ENCODE data around the gene RORC. TPM values are rescaled to one million over a fixed set of nuclear protein-coding genes. Genes with fewer than 3 reads are reported as not detected.

The RORC gene
- total RNA-seq, 2 donors from 2014 or later, result 9.1 to 10.3 TPM

GRCh38 chr1:151825204-151825603 is 6.4 kb downstream of the RORC start:
- Histone ChIP-seq H3K9me3 (no peaks in the 10 kb centered on the region), H3K4me3 (no peak overlapping the region), H3K27me3 (no peaks in the 10 kb centered on the region), H3K36me3 (no peaks in the 10 kb centered on the region), H3K27ac (no peak overlapping the region), H3K4me1 (peaks cover 0 to 23% of the 10 kb centered on the region in 2 donors)
- TF ChIP-seq CTCF (IDR thresholded peaks at IDR 0.05), result no peak
- no peak for DNase-seq (ENCODE audit: low spot score)

- H3K4me1 ChIP-seq, result peaks cover 0 to 3% of the 10 kb centered on the region in 2 donors
- no peak for DNase-seq (ENCODE audit: low spot score)
- no peak overlapping the region for H3K27ac ChIP-seq
- H3K4me3 ChIP-seq, result no peak overlapping the region
- no peaks in the 10 kb centered on the region for H3K36me3 ChIP-seq
- no peaks in the 10 kb centered on the region for H3K27me3 ChIP-seq
- no peak for TF ChIP-seq CTCF (IDR thresholded peaks at IDR 0.05)
- no peaks in the 10 kb centered on the region for H3K9me3 ChIP-seq
These were observed 8.4 kb downstream of the RORC start for GRCh38 chr1:151823175-151823574.

- H3K27me3 ChIP-seq, result no peaks in the 10 kb centered on the region
- H3K9me3 ChIP-seq, result no peaks in the 10 kb centered on the region
- no peaks in the 10 kb centered on the region for H3K4me1 ChIP-seq
- no peaks in the 10 kb centered on the region for H3K36me3 ChIP-seq
- H3K4me3 ChIP-seq, result no peak overlapping the region
- no peak overlapping the region for H3K27ac ChIP-seq
- DNase-seq (ENCODE audit: low spot score), result no peak
- no peak for TF ChIP-seq CTCF (IDR thresholded peaks at IDR 0.05)
These were observed 9.2 kb downstream of the RORC start for GRCh38 chr1:151822404-151822803.

GRCh38 chr1:151820940-151821339 is 10.7 kb downstream of the RORC start:
- H3K36me3 ChIP-seq, result no peaks in the 10 kb centered on the region
- DNase-seq (ENCODE audit: low spot score), result no peak
- H3K4me1 ChIP-seq, result no peaks in the 10 kb centered on the region
- H3K9me3 ChIP-seq, result no peaks in the 10 kb centered on the region
- no peaks in the 10 kb centered on the region for H3K27me3 ChIP-seq
- no peak overlapping the region for H3K4me3 ChIP-seq
- TF ChIP-seq CTCF (IDR thresholded peaks at IDR 0.05), result no peak
- no peak overlapping the region for H3K27ac ChIP-seq

GRCh38 chr1:151819976-151820623 is 11.5 kb downstream of the RORC start:
- H3K4me1 ChIP-seq, result no peaks in the 10 kb centered on the region
- DNase-seq (ENCODE audit: low spot score), result no peak
- no peaks in the 10 kb centered on the region for H3K27me3 ChIP-seq
- H3K4me3 ChIP-seq, result no peak overlapping the region
- no peaks in the 10 kb centered on the region for H3K9me3 ChIP-seq
- TF ChIP-seq CTCF (IDR thresholded peaks at IDR 0.05), result no peak
- H3K27ac ChIP-seq, result no peak overlapping the region
- no peaks in the 10 kb centered on the region for H3K36me3 ChIP-seq

DNA sequence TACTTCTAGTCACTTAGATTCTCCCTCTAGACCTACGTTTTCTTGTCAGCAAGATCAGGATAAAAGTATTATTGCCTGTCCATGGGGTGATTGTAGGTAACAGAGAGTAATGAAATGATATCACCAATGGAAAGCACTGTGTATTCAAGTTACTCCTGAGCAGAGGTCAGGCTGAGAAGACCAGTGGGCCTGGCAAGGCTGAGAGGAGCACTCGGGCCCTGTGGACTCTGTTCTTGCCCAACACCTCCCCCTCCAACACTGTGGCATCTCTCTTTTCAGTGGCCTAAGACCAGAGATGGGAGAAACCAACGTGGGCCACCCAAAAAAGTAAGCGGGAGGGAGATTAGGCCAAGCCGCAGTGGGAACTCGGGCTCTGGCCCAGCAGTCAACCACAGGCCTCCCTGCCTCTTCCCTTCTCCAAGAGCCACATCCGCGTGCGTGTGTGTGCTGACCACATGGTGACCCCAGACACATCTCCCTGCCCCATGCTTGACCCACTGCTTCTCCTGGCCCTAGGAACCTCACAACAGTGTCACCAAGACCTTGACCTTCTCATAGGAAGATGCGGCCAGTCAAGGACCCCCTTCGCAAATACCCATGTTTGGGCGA is 12.3 kb downstream of the RORC start:
- no peaks in the 10 kb centered on the region for H3K27me3 ChIP-seq
- no peaks in the 10 kb centered on the region for H3K4me1 ChIP-seq
- no peak overlapping the region for H3K4me3 ChIP-seq
- no peak overlapping the region for H3K27ac ChIP-seq
- TF ChIP-seq CTCF (IDR thresholded peaks at IDR 0.05), result no peak
- no peaks in the 10 kb centered on the region for H3K9me3 ChIP-seq
- H3K36me3 ChIP-seq, result no peaks in the 10 kb centered on the region
- DNase-seq (ENCODE audit: low spot score), result no peak

Data from right atrium auricular region (tissue), 2 donors.